ENCODE data around the gene OGFR.

The OGFR gene

DNA sequence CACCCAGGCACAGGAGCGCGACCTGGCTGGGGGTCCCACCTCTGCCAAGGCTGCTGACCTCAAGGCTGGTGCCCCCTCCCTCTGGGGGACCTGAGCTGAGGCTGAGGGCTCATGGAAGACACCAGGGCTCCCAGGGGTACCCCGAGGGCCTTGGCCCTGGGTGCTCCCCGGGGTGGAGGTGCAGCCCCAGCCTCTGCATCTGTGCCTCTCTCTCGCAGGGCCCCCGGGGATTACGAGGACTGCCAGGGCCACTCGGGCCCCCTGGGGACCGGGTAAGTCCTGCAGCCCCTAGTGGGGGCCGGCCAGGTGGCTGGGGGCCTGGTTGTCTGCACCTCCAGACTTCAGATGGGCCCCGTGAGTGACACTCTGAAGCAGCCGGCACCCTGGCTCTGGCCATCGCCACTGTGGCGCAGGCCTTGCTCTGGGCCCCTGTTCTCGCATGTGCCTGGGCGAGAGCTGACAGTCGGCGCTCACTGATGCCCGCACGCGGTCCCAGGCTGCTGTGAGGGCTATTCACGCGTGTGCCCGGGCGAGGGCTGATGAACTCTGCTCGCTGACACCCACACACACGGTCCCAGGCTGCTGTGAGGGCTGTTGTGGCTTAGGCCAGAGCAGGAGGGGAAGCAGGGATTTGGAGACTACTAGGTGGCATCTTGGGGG, 21.5 kb downstream of the OGFR start:
- no peak for DNase-seq (ENCODE audit: low read depth)

DNA sequence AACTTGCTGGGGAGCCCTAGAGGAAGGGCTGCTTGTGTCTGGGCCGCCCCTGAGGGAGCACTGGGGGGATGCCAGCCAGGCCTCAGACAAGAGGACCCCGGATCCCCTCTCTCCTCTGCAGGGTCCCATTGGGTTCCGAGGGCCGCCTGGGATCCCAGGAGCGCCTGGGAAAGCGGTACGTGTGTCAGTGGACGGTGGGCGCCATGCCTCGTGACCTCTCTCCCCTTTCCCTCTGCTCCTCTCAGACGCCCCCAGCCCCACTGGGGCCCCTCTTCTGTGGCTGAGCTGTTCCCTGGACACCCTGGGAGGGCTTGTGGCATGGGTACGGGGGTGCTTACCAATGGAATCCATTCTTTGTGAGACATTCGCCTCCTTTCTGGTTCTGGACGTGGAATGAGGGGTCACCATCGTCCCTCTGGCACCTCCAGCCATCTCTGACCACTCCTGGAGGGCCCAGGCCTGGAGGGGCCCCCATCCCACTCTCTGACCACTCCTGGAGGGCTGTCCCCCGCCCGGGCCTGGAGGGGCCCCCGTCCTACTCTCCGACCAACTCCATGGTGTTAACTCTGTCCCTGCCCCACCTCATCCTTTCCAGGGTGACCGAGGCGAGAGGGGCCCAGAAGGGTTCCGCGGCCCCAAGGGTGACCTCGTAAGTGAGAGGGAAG, 22.1 kb downstream of the OGFR start:
- no peak for DNase-seq (ENCODE audit: low read depth)

DNA sequence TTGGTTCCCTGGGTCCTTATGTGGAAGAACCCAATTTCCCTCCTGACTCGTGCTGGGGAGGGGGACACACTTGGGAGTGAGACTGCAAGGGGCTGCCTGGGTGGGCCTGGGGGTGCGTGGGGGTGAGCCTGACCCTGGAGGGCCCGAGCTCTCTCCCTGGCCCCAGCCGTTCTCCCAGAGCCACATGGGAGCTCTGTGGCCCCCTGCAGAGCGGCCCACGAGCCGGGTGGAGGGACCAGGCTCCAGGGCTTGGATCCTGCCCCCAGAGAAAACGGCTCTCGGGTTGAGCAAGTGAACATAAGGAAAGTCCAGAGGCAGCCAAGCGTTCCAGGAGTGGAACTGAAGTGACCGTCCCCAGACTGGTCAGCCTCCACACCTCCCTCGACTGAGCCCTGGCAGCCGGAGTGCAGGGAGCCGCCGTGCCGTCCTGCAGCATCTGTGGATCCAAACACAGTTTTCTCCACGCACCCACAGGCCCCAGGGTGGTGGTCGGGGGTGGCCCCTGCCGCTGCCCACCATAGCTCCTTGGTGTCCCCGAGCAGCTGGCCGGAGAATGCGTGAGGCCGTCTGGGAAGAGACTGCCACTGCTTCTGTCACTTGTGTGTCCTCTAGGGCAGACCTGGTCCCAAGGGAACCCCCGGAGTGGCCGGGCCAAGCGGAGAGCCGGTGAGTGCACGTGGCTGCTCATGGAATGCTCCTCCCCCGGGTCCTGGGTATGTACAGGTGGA, 22.8 kb downstream of the OGFR start:
- DNase-seq (ENCODE audit: low read depth), result no peak

DNA sequence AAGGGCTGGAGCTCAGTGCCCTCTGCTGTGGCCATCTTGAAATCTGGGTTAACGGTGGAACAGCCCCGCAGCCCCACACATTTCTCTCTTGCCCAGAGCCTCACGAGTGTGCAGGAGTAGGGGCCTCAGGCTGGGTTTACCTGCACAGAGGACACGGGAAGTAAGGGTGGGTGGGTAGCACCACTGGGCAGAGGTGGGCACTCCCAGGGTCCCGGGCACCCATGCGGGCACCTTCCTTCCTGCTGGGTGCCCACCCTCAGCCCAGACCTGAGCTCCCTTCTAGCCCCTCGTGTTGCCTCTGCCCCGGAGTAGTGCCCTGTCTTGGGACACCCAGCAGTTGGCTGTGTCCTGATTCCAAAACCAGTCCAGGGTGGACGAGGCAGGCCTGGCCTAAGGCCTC, 23.4 kb downstream of the OGFR start:
- DNase-seq (ENCODE audit: low read depth), result no peak

DNA sequence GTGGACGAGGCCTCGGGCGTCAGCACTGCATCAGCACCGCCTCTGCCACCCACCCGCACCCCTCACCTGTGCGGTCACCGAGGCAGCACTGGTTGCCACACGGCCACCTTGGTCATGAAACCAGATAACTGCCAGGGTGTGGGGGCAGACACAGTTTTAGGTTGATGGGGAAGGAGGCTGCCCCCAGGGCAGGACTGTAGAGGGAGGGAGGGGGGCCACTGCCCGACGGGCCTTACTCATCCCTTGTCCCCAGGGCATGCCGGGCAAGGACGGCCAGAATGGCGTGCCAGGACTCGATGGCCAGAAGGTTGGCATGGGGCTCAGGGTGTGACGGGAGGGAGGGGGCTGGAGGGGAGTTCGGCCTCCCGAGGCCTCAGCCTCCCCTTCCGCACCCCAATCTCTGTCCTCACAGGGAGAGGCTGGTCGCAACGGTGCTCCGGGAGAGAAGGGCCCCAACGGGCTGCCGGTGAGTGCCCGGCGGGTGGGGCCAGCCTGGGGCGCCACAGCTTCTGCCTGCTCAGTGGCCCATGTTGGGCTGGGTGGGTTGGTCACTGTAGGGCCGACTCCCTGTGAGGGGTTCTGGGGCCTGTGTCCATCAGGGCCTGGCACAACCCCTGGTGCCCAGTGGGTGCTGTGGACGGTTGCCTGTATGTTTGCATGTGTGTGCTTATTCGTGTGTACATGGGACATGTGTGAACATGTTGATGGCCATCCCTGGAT, 24.0 kb downstream of the OGFR start:
- DNase-seq (ENCODE audit: low read depth), result no peak

DNA sequence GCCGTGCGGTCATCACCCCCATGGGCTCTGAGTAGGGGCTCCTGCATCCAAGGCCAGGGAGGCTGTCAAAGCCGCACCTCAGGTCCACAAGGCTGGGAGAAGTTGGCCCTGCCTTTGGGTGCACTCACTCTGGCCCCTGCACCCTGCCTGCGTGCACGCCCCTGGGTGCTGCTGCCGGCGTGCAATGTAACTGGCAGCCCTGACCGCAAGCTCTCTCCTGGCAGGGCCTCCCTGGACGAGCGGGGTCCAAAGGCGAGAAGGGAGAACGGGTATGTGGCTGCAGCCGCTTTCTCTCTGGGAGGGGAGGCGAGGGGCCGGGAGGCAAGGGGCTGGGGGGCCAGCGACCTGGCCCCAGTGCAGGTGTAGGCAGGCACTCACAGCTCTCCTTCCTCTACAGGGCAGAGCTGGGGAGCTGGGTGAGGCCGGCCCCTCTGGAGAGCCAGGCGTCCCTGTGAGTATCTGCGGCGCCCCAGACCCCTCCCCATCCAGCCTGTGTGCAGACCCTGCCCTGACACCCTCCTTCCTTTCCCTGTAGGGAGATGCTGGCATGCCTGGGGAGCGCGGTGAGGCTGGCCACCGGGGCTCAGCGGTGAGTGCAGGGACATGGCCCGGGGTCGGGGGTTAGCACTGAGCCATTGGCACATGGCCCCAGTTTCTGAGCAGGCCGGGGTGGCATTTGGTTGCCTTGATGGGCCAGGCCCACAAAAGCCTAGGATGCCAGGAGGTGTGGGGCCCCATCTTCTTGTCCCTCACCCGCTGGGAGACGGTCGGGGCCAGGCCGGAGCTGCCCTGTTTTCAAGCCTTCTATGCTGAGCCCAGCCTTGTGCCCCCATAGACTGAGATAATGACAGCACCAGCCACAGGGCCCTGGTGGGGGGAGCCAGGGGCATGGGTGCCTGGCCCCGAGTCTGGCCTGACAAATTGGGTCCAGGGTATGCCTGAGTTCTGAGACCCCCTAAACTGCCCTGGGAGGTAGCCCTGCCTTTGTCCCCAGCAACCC, 24.9 kb downstream of the OGFR start:
- no peak for DNase-seq (ENCODE audit: low read depth)

DNA sequence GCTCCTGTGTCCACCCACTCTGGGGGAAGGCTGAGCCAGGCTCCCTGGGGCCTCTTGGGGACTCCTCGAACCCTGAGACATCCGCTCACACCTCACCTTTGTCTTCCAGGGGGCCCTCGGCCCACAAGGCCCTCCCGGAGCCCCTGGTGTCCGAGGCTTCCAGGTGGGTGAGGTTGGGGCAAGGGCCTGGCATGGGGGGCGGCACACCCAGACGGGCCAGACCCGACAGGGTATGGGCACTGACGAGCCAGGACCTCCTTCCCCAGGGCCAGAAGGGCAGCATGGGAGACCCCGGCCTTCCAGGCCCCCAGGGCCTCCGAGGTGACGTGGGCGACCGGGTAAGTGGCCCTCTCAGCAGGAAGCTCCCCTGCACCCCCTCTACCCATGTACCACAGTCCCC, 25.6 kb downstream of the OGFR start:
- no peak for DNase-seq (ENCODE audit: low read depth)

DNA sequence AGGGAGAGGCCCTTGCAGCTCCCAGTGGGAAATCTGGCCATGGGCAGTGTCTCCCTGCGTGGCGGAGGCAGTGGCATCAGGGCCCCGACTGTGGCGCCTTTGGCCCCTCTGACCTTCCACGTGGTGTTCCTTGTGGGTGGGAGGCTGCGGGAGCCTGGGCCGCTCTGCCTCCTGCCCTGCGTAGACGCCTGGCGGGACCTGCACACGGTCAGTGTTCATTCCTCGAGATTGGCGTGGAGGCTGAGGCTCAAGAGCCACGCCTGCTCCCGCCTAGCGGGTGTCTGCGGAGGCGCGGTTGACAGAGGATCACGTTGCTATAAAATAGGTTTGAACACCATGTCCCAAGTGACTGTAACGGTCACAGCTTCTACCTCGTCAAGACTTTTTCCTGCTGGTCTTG, 26.2 kb downstream of the OGFR start:
- DNase-seq (ENCODE audit: low read depth), result no peak

DNA sequence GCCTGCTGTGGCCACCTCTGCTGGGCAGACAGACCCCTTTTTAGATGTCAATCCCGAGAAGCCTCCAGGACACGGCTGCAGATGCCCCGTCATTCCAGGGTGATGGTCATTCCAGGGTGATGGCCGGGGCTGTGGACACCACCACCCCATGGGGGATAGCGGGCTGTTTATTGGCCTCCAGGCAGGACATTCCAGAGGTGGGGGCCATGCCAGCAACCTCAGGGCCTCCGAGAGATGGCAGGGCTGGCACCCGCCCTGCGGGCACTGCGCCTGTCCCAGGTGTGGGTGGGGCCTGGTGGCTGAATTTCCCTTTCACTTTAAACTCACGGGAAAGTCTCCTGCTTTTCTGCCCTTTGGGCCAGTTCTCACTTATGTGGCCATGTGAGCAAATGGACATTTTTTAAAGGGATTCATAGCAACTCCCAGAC, 26.7 kb downstream of the OGFR start:
- DNase-seq (ENCODE audit: low read depth), result no peak

DNA sequence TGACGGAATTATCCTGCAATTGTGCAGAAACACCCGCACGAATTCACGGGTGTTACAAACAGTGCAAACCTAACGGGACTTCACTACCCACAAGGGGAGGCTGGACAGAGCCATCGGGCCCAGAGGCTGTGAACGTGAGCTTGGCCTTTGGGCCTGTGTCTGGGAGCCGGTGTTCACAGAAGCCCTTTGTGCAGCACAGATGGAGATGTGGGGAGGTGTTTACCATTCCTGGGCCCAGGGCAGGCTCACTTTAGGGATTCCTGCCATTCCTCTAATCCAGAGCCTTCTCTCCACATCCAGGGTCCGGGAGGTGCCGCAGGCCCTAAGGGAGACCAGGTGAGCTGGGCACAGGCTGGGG, 27.2 kb downstream of the OGFR start:
- no peak for DNase-seq (ENCODE audit: low read depth)

DNA sequence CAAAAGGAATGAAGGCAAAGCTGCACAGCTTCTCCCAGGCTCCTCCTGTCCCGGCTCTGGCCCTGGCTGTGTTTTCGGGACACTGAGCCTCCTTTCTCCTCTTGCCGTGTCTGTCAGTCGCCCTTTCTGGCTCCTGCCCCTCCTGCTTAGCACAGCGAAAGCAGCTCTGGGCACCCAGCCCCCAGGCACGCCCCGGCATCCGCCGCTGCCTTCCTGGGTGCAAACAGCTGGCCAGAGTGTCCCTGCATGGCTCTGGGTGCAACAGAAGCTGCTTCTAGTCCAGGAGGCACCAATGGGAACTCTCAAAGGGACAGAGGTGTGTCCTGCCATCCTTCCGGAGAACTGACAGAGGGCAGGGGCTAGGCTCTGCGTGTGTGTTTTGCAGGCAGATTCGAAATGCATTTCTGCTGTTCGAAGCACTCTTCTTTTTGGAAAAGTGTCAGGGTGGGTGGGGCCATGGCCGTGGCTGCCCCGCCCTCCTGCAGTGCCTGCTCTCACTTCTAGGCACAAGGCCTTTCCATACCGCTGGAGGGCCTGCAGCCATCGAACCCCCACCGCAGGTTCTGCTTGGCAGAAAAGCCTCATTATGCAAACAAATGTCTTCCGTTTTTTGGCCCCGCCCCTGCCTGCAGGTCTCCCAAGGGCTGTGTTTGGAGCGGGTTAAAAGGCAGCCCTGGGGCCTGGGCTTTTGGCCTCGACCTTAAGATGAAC, 27.7 kb downstream of the OGFR start:
- DNase-seq (ENCODE audit: low read depth), result no peak

DNA sequence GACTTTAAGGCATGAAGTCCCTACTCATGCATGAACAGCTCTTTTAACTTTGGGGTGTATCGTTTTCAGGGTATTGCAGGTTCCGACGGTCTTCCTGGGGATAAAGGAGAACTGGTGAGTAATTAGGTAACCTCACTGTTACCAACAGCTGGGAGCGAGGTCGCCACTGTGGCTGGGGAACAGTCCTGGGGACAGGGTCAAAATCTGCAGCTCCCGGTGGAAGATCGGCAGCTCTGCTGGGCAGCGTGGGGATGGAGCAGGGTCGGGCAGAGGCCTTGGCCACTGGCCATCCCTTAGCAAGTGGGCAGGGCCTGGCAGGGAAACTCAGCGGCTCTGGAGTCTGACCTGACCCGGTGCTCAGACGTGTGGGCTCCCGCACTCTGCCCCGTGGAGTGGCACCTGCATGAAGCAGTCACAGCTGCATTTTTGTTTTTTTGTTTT, 28.3 kb downstream of the OGFR start:
- no peak for DNase-seq (ENCODE audit: low read depth)

DNA sequence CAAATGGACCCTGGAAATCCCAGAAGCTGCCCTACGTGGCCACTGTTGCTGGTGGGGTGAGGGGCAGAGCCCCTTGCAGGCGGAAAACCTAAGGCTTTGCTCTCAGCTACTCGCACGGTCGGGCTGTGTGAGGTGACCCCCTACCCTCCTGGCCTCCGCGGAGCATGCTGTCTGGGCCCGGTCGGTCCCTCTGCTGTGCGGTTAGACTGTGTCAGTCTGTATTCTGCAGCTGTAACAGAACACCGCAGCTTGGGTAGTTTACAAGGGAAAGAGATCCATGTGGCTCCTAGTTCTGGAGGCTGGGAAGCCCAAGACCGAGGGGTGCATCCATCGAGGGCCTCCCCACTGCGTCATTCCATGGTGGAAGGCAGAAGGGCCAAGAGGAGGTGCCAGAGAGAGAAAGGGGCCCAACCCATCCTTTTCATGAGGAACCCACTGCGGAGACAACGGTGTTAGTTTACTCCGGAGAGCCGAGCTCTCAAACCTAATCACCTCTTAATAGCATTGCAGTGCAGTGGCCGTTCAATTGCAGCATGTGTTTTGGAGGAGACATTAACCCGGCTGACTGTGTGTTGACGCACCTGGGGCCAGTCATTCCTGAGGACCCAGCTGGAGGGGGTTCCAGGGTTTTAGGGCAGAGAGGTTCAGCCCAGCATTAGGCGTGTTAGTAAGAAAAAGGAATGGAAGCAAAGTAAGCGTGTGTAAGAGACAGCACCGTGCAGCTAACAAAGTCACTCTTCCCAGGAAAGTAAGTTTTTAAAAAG, 30.5 kb downstream of the OGFR start:
- DNase-seq (ENCODE audit: low read depth), result no peak

DNA sequence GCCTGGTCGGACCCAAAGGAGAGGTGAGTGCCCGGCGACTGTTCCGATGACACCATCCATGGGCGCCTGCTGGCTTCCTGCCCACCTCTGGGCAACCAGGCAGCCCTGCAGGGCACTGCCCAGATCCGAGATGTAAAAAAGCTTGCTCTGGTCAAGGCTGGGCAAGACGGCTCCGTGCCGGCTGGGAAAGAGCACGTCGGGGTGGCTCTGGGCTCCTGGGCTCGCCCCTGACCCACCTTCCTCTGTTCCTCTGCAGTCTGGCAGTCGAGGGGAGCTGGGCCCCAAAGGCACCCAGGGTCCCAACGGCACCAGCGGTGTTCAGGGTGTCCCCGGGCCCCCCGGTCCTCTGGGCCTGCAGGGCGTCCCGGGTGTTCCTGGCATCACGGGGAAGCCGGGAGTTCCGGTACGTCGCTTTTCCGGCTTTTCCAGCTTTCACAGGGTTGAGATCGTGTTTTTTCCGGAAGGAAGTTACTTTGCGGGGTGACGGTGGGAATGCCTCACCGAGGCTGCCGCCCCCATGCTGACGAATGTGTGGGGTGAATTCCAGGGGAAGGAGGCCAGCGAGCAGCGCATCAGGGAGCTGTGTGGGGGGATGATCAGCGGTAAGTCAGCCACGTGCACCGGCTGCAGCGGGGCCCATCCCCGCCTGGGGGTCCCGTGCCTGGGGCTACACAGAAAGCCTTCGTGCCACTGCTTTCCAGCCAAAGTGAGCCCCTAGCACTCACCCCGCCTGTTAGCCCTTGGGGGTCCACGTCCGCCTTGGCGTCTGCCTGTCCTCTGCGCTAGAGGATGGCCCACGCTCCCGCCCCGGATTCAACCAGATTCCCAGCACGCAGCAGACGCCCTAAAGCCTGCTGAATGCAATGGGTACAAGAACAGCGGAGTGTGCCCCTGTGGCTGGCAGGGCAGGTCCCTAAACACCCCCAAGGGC, 31.6 kb downstream of the OGFR start:
- no peak for DNase-seq (ENCODE audit: low read depth)

DNA sequence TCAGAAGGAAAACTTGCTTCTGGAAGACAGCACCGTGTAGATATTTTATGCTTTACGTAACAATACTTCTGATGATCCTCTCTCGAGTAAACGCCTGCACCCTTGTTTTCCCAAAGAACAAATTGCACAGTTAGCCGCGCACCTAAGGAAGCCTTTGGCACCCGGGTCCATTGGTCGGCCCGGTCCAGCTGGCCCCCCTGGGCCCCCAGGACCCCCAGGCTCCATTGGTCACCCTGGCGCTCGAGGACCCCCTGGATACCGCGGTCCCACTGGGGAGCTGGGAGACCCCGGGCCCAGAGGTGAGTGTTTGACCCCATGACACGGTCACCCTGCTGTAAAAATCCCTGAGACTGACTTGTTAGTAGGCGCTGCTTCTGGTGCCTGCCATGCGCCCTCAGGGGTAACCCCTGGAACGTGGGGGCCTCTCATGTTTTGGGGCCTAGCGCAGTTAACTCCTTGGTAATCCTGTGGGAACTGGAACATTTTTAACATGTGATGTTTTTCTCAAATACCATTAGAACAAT, 32.4 kb downstream of the OGFR start:
- DNase-seq (ENCODE audit: low read depth), result no peak

DNA sequence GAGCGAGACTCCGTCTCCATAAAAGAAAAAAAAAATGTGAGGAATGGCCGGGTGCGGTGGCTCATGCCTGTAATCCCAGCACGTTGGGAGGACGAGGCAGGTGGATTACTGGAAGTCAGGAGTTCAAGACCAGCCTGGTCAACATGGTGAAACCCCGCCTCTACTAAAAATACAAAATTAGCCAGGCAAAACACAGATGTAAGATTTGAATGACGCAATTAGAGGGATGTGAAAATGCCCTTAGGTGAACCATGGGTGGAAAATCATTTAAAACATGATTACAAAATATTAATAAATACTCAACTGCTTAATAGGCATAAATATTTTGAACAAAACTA, 33.1 kb downstream of the OGFR start:
- DNase-seq (ENCODE audit: low read depth), result no peak

DNA sequence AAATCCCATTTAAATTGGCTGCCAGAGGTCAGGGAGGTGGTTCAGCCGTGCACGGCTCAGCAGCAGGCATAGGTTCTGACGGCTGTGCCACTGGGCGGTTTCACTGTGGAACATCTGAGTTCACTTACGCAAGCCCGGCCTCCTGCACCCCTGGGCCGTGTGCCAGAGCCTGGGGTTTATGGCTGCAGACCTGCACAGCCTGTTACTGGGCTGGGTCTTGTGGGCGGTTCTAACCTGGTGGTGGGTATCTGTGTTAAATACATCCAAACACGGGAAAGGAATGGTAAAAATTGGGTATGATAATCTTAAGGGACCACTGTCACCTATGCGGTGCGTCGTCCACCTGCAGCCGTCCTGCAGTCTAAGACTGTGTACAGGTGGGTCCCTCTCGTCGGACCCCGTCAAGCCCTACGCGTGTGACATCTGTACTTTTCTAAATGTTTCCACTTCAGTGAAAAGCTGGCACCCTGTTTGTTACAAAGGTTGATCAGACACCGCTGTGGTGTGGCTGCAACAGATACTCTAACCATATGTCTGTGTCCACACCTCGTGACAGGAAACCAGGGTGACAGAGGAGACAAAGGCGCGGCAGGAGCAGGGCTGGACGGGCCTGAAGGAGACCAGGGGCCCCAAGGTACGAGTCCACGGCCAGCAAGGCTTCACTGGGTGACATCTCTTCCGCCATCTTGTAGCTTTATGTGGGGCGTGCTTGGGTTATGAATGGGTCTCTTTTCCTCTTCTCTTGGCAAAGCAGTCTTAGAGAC, 33.7 kb downstream of the OGFR start:
- DNase-seq (ENCODE audit: low read depth), result no peak

DNA sequence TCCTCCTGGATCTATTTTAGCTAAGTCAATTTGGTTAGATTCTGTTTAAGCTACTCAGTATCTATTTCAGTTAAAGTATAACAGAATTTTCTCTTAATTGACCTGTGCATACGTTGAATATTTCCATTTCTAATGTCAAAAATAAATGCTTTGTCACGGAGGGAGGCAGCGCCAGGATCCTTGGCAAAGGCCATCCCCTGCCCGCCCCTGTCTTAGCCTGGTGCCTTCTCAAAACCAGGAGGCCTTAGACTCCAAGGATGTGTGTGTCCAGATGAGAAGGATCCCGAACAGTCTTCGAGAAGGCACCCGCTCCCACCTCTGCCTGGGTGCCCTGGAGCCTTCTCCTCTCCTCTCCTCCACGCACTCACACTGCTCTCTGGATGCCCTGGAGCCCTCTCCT, 34.6 kb downstream of the OGFR start:
- no peak for DNase-seq (ENCODE audit: low read depth)

Data from stimulated activated CD8-positive, alpha-beta memory T cell treated with anti-CD3 and anti-CD28 coated beads, Interleukin-12 subunit alpha, Interleukin-12 subunit beta, amount 100 ng/mL, for 4 hours (primary cell).